Thoracic aorta (tissue), 2 donors: Measurements from ENCODE around the gene STUB1. TPM values are rescaled to one million over a fixed set of nuclear protein-coding genes. Genes with fewer than 3 reads are reported as not detected.

Source experiments
- ATAC-seq: fragments of 150-250 bp; one replicate; pipeline ENCODE4 v1.8.0; 2017; ENCODE audit warnings: low read depth; ENCODE audit not compliant: insufficient number of reproducible peaks, low FRiP score
- DNase-seq: peaks from one replicate; pipeline ENCODE4 v3.0.0-alpha.2; 2020; ENCODE audit warnings: low spot score
- H3K27ac ChIP-seq, 2 donors: fragments of 200-600 bp; sonication (generic); 1 replicate in 1 of 2; 2 replicates in 1 of 2; pipeline ENCODE4 v1.5.1; 2016; ENCODE audit warnings: mild to moderate bottlenecking in 2 of 2, moderate library complexity in 2 of 2
- H3K27me3 ChIP-seq: fragments of 200-600 bp; sonication (generic); replicated peaks from 2 replicates; pipeline ENCODE4 v1.6.0; 2016; ENCODE audit warnings: mild to moderate bottlenecking; ENCODE audit not compliant: insufficient read depth
- H3K36me3 ChIP-seq: fragments of 200-600 bp; sonication (generic); one replicate; pipeline ENCODE4 v1.5.1; 2016
- H3K4me1 ChIP-seq, 2 donors: fragments of 200-600 bp; sonication (generic); 1 replicate in 1 of 2; 2 replicates in 1 of 2; pipeline versions ENCODE4 v1.5.1 to v1.6.0; 2016; ENCODE audit warnings: low read depth in 2 of 2, mild to moderate bottlenecking in 1 of 2; ENCODE audit not compliant: control insufficient read depth in 1 of 2
- H3K4me3 ChIP-seq: fragments of 200-600 bp; sonication (generic); 2 replicates; pipeline ENCODE4 v1.5.1; 2016; ENCODE audit warnings: mild to moderate bottlenecking
- H3K9me3 ChIP-seq: fragments of 200-600 bp; sonication (generic); 2 replicates; pipeline ENCODE4 v1.5.1; 2016
- total RNA-seq, 2 donors: library from RNA; depleted of rRNA; stranded (reverse); fragments of >200 nt; gene quantifications; one replicate each; pipeline versions ENCODE4 v1.1.0 to v1.2.3, GENCODE V29; 2016
- TF ChIP-seq, protein P1 (sequence below): fragments of 200-600 bp; sonication (generic); IDR thresholded peaks from one replicate; pipeline ENCODE4 v1.5.1; 2019; ENCODE audit warnings: antibody characterized with exemption

The STUB1 gene
- total RNA-seq, 2 donors from 2014 or later = 103 to 145 TPM

DNA sequence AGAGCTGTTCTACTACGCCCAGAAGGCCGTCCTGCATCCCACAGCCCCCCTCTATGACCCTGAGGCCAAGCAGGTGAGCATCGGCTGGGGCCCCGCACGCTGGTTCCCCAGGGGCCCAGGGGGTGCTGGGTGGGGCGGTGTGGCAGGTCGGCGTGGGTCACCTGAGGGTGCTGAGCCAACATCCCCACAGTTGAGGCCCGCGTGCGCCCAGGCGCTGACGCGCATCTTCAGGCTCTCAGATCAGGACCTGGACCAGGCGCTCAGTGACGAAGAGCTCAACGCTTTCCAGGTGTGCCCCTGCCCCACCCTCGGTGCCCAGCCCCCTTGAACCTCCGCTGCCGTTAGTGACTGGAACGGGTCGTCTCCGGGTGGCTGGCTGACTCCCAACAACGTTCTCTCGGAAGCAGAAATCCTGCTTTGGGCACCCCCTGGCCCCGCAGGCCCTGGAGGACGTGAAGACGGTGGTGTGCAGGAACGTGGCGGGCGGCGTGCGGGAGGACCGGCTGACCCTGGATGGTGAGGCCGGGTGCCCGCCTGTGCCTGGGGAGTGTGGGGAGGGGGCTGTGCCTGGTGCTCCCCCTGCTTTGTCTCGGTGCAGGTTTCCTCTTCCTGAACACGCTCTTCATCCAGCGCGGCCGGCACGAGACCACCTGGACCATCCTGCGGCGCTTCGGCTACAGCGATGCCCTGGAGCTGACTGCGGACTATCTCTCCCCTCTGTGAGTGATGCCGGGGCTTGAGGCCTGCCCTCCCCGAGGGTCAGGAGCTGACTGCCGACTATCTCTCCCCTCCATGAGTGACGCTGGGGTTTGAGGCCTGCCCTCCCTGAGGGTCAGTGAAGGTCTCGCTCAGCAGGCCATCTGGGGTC lies 9.5 kb upstream of the STUB1 start:
- ATAC-seq = no peak
- no peak for DNase-seq
- no peaks in the 10 kb centered on the region for H3K9me3 ChIP-seq
- TF ChIP-seq, protein P1, sequence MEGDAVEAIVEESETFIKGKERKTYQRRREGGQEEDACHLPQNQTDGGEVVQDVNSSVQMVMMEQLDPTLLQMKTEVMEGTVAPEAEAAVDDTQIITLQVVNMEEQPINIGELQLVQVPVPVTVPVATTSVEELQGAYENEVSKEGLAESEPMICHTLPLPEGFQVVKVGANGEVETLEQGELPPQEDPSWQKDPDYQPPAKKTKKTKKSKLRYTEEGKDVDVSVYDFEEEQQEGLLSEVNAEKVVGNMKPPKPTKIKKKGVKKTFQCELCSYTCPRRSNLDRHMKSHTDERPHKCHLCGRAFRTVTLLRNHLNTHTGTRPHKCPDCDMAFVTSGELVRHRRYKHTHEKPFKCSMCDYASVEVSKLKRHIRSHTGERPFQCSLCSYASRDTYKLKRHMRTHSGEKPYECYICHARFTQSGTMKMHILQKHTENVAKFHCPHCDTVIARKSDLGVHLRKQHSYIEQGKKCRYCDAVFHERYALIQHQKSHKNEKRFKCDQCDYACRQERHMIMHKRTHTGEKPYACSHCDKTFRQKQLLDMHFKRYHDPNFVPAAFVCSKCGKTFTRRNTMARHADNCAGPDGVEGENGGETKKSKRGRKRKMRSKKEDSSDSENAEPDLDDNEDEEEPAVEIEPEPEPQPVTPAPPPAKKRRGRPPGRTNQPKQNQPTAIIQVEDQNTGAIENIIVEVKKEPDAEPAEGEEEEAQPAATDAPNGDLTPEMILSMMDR = no peak
- no peaks in the 10 kb centered on the region for H3K27me3 ChIP-seq
- no peak overlapping the region for H3K27ac ChIP-seq
- H3K4me1 ChIP-seq = peaks cover 12 to 27% of the 10 kb centered on the region in 2 donors
- no peak overlapping the region for H3K4me3 ChIP-seq
- H3K36me3 ChIP-seq = peaks cover 35% of the 10 kb centered on the region

DNA sequence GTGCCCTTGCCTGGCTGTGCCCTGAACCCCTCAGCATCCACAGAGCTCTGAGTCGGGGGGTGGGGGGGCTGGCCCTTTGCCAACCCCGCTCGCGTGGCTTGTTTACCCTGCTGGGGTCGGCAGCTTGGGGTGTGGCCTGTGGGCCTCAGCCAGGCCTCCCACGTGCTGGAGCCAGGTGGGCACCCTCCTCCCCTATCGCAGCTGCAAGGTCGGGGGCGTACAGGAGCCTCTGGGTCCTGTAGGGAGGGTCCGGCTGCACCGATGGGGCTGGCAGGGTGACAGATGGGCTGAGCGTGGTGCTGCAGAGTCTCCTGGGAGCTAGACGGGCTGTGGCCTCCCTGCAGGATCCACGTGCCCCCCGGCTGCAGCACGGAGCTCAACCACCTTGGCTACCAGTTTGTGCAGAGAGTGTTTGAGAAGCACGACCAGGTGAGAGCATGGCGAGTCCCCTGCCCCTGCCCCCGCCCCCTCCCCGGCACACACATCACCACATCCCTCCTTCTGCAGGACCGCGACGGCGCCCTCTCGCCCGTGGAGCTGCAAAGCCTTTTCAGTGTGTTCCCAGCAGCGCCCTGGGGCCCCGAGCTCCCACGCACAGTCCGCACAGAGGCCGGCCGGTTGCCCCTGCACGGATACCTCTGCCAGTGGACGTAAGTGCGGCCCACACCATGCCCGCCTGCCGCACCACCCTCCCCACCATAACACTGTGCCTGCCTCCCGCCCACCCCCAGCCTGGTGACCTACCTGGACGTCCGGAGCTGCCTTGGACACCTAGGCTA lies 8.7 kb upstream of the STUB1 start:
- Histone ChIP-seq H3K36me3 (peaks cover 35% of the 10 kb centered on the region), H3K4me1 (peaks cover 12 to 32% of the 10 kb centered on the region in 2 donors)
- ATAC-seq = no peak

DNA sequence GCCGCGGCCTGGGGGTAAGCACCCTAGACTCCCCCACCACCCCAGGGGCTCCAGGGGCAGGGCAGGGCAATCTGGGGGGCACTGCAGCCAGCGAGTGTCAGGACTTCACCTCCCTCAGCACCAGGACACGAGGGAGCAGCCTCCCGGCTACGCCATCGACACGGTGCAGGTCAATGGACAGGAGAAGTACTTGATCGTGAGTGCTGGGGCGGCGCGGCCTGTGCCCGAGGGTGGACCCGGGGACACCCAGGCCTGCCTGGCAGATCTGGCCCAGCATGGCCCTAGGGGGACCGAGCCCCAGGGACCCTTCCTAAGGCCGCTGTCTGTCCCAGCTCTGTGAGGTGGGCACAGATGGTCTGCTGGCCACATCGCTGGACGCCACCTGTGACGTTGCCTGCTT lies 7.8 kb upstream of the STUB1 start:
- TF ChIP-seq, protein P1 = no peak
- ATAC-seq (no peak), DNase-seq (no peak)
- H3K9me3 ChIP-seq = no peaks in the 10 kb centered on the region
- H3K27ac ChIP-seq = no peak overlapping the region
- peaks cover 35% of the 10 kb centered on the region for H3K36me3 ChIP-seq
- no peak overlapping the region for H3K4me3 ChIP-seq
- no peaks in the 10 kb centered on the region for H3K27me3 ChIP-seq
- peaks cover 12 to 30% of the 10 kb centered on the region in 2 donors for H3K4me1 ChIP-seq

More for the DNA sequence above, 8.7 kb upstream of the STUB1 start:
- H3K27me3 ChIP-seq = no peaks in the 10 kb centered on the region
- H3K9me3 ChIP-seq = no peaks in the 10 kb centered on the region
- H3K4me3 ChIP-seq = no peak overlapping the region
- TF ChIP-seq, protein P1 = no peak
- no peak for DNase-seq
- no peak overlapping the region for H3K27ac ChIP-seq

DNA sequence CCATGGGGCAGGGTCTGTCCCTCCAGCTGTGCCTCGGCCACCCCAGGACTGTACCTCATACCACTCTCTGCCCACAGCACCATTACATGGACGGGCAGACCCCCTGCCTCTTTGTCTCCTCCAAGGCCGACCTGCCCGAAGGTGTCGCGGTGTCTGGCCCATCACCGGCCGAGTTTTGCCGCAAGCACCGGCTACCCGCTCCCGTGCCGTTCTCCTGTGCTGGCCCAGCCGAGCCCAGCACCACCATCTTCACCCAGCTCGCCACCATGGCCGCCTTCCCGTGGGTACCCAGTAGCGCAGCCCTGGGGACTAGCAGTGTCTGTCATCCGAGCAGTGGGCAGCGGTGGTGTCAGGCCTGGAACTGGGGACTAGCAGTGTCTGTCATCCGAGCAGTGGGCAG lies 7.4 kb upstream of the STUB1 start:
- TF ChIP-seq, protein P1 = no peak
- no peak for ATAC-seq
- H3K36me3 ChIP-seq = peaks cover 35% of the 10 kb centered on the region
- H3K27me3 ChIP-seq = no peaks in the 10 kb centered on the region
- no peak overlapping the region for H3K4me3 ChIP-seq
- H3K9me3 ChIP-seq = no peaks in the 10 kb centered on the region
- peaks cover 12 to 27% of the 10 kb centered on the region in 2 donors for H3K4me1 ChIP-seq
- no peak overlapping the region for H3K27ac ChIP-seq
- DNase-seq = no peak

DNA sequence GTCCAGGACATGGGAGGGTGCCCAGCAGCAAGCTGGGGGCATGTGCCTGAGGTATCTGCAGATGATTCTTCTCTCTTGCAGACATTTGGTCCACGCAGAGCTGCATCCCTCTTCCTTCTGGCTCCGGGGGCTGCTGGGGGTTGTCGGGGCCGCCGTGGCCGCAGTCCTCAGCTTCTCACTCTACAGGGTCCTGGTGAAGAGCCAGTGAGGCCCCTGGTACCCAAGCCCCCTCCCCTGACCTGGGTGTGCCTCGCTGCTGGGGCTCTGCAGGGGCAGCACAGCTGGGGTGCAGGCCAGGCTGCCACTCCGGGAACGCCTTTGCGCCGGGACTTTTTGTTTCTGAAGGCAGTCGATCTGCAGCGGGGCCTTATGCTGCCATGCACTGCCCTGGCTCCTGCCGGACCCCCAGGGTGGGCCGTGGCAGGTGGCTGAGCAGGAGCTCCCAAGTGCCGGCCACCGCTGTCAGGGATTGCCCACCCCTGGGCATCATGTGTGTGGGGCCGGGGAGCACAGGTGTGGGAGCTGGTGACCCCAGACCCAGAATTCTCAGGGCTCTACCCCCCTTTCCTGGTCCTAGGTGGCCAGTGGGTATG lies 6.7 kb upstream of the STUB1 start:
- H3K4me3 ChIP-seq = no peak overlapping the region
- TF ChIP-seq, protein P1 = no peak
- H3K9me3 ChIP-seq = no peaks in the 10 kb centered on the region
- H3K27me3 ChIP-seq = no peaks in the 10 kb centered on the region
- peaks cover 35% of the 10 kb centered on the region for H3K36me3 ChIP-seq
- no peak for ATAC-seq
- H3K4me1 ChIP-seq = peaks cover 12 to 27% of the 10 kb centered on the region in 2 donors
- no peak overlapping the region for H3K27ac ChIP-seq
- no peak for DNase-seq
